ENCODE measurements around the gene RPS6KA6. TPM values are rescaled to one million over a fixed set of nuclear protein-coding genes. Genes with fewer than 3 reads are reported as not detected.

RPS6KA6 gene
- total RNA-seq, 2 donors from 2014 or later: 0.05 to 0.30 TPM

- H3K9me3 ChIP-seq (ENCODE audit: control insufficient read depth, low read length, poor library complexity, severe bottlenecking): no peaks in the 10 kb centered on the region
- H3K4me3 Mint-ChIP-seq: peak overlapping the region; percentile 28
- no peak overlapping the region for H3K27ac Mint-ChIP-seq
- H3K4me1 Mint-ChIP-seq: no peaks in the 10 kb centered on the region
- no peak for ATAC-seq
- H3K27me3 Mint-ChIP-seq: peaks cover 4% of the 10 kb centered on the region
- DNase-seq: no peak
- no peaks in the 10 kb centered on the region for H3K36me3 Mint-ChIP-seq (ENCODE audit: low read depth)
Measured at GRCh38 chrX:84186603-84187532, 1.1 kb downstream of the RPS6KA6 start.

DNA sequence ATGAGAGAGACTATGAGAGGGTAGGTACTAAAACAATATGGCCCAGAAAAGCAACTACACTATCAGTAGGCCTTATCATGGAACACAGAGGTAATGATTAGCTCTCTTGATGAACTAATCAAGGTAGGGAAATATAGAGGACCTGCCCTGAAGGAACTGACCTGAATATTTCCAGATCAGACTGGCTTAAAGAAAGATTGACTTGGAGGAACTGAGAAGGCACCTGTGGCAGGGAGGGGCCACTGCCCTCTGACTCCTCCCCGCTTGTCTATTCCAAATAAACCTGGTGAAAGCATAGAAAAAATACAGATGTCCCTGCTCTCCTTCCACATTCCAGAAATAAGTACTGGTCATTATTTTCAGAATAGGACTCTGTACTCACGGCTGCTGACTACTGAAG, 5.5 kb downstream of the RPS6KA6 start:
- ATAC-seq: no peak
- no peak overlapping the region for H3K27ac Mint-ChIP-seq
- H3K9me3 ChIP-seq (ENCODE audit: control insufficient read depth, low read length, poor library complexity, severe bottlenecking): no peaks in the 10 kb centered on the region
- no peak for DNase-seq
- no peaks in the 10 kb centered on the region for H3K36me3 Mint-ChIP-seq (ENCODE audit: low read depth)
- H3K4me3 Mint-ChIP-seq: no peak overlapping the region
- H3K27me3 Mint-ChIP-seq: peaks cover 4% of the 10 kb centered on the region
- no peaks in the 10 kb centered on the region for H3K4me1 Mint-ChIP-seq

GRCh38 chrX:84175958-84176357, 12.0 kb downstream of the RPS6KA6 start:
- no peaks in the 10 kb centered on the region for H3K27me3 Mint-ChIP-seq
- no peaks in the 10 kb centered on the region for H3K36me3 Mint-ChIP-seq (ENCODE audit: low read depth)
- DNase-seq (no peak), ATAC-seq (no peak)
- H3K4me1 Mint-ChIP-seq: no peaks in the 10 kb centered on the region
- H3K27ac Mint-ChIP-seq: no peak overlapping the region
- no peaks in the 10 kb centered on the region for H3K9me3 ChIP-seq (ENCODE audit: control insufficient read depth, low read length, poor library complexity, severe bottlenecking)
- no peak overlapping the region for H3K4me3 Mint-ChIP-seq

DNA sequence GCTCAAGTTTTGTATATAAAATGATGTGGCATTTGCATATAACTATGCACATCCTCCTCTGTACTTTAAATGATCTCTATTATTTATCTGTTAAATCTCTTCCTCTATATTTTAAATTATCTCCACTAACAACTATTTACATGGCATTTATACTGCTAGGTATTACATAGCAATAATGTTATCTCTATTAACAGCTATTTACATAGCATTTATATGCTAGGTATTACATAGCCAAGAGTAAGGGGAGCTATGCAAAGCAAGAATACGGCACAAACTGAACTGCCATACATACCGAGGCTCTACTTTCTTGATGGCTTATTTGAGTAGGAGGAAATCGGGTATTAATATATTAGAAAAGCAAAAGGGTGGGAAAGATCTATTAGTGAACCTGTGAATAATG, 12.7 kb downstream of the RPS6KA6 start:
- DNase-seq (no peak), ATAC-seq (no peak)
- H3K4me1 Mint-ChIP-seq: no peaks in the 10 kb centered on the region
- no peak overlapping the region for H3K4me3 Mint-ChIP-seq
- H3K27ac Mint-ChIP-seq: no peak overlapping the region
- H3K27me3 Mint-ChIP-seq: no peaks in the 10 kb centered on the region
- H3K36me3 Mint-ChIP-seq (ENCODE audit: low read depth): no peaks in the 10 kb centered on the region
- H3K9me3 ChIP-seq (ENCODE audit: control insufficient read depth, low read length, poor library complexity, severe bottlenecking): no peaks in the 10 kb centered on the region

- no peak for DNase-seq
- Mint-ChIP-seq H3K27me3 (no peaks in the 10 kb centered on the region), H3K27ac (no peak overlapping the region), H3K4me3 (no peak overlapping the region), H3K4me1 (no peaks in the 10 kb centered on the region), H3K36me3 (ENCODE audit: low read depth) (no peaks in the 10 kb centered on the region)
- no peaks in the 10 kb centered on the region for H3K9me3 ChIP-seq (ENCODE audit: control insufficient read depth, low read length, poor library complexity, severe bottlenecking)
- ATAC-seq: no peak
Measured at GRCh38 chrX:84174348-84174747, 13.7 kb downstream of the RPS6KA6 start.

- no peaks in the 10 kb centered on the region for H3K9me3 ChIP-seq (ENCODE audit: control insufficient read depth, low read length, poor library complexity, severe bottlenecking)
Measured at GRCh38 chrX:84170931-84171330, 17.1 kb downstream of the RPS6KA6 start.

DNA sequence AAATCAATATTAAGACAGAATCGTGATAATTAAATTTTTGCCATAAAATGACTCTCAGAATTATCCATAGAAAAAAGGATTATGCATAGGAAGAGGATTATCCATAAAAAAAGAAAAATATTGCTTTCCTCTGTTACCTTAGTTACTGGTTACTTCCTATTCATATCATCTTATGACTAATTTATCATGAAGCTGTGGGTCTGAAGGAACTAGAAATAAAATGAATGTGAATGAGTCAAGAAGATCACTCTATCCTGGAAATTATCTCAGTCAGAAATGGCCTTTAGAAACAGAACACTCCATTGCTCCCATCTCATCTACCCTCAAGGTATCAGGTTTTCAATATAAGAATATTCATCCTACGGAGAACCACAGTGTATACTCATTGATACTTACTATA, 19.4 kb downstream of the RPS6KA6 start:
- Mint-ChIP-seq H3K27me3 (no peaks in the 10 kb centered on the region), H3K4me1 (no peaks in the 10 kb centered on the region), H3K36me3 (ENCODE audit: low read depth) (no peaks in the 10 kb centered on the region), H3K27ac (peak overlapping the region; percentile 16), H3K4me3 (no peak overlapping the region)
- H3K9me3 ChIP-seq (ENCODE audit: control insufficient read depth, low read length, poor library complexity, severe bottlenecking): no peaks in the 10 kb centered on the region
- DNase-seq: no peak
- no peak for ATAC-seq

More at GRCh38 chrX:84170931-84171330, 17.1 kb downstream of the RPS6KA6 start:
- no peak overlapping the region for H3K27ac Mint-ChIP-seq
- no peak overlapping the region for H3K4me3 Mint-ChIP-seq
- no peaks in the 10 kb centered on the region for H3K27me3 Mint-ChIP-seq
- ATAC-seq (no peak), DNase-seq (no peak)
- no peaks in the 10 kb centered on the region for H3K4me1 Mint-ChIP-seq
- no peaks in the 10 kb centered on the region for H3K36me3 Mint-ChIP-seq (ENCODE audit: low read depth)

DNA sequence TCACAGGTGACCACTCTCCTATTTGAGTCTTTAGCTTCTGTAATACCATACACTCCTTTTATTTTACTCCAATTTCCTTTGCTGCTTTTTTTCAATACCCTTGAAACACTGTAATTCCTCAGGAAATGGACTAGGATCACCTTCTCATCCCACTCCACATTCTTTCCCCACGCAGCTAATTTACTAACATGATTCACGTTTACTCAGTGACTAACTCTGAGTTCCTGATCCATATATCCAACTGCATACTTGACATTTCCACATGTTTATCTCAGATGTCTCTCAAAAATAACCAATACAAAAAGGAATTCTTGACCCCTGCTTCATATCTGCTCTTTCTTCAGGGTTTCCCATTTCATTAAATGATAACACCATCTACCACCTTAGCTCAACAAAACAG, 19.9 kb downstream of the RPS6KA6 start:
- Mint-ChIP-seq H3K27me3 (no peaks in the 10 kb centered on the region), H3K36me3 (ENCODE audit: low read depth) (no peaks in the 10 kb centered on the region), H3K27ac (peak overlapping the region; percentile 16), H3K4me1 (no peaks in the 10 kb centered on the region), H3K4me3 (no peak overlapping the region)
- no peak for DNase-seq
- H3K9me3 ChIP-seq (ENCODE audit: control insufficient read depth, low read length, poor library complexity, severe bottlenecking): no peaks in the 10 kb centered on the region
- ATAC-seq: no peak

DNA sequence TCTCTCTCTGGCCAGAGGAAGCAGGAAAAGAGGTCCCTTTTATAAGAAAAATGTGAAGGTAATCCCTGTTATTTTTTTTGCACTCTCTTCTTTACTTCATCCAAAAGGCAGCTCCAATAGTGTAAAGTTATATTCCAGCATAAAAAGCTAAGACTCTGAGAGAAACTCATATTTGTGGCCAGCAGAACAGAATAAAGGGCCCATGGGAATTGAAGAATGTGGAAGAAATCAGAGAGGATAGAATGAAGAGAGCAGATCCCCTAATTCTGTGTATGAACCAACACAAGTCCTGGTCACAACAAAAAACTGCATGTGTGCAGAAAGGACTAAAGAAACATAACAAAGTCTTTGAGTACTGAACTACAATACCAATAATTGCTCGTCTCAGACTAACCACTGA, 22.3 kb downstream of the RPS6KA6 start:
- Mint-ChIP-seq H3K27ac (no peak overlapping the region), H3K4me1 (no peaks in the 10 kb centered on the region), H3K27me3 (no peaks in the 10 kb centered on the region), H3K4me3 (no peak overlapping the region), H3K36me3 (ENCODE audit: low read depth) (no peaks in the 10 kb centered on the region)
- DNase-seq (no peak), ATAC-seq (no peak)
- no peaks in the 10 kb centered on the region for H3K9me3 ChIP-seq (ENCODE audit: control insufficient read depth, low read length, poor library complexity, severe bottlenecking)

DNA sequence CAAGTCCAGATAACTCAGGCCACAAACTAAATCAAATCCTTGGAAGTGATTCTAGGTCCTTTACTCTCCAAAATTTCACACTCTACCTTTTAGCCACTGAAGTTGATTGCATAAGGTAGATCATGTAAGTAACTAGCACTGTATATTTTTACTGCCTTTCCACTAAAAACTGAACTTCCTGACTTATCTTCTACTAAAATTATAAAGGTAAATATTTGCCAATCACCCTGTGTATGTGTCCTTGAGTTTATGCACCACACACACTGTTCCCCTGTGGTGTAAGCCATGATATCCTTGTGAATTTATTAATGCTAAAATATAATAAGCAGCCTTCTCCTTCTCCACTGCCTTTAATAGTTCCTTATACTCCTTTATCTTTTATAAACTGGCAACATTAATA, 25.6 kb downstream of the RPS6KA6 start:
- no peaks in the 10 kb centered on the region for H3K4me1 Mint-ChIP-seq
- no peaks in the 10 kb centered on the region for H3K36me3 Mint-ChIP-seq (ENCODE audit: low read depth)
- ATAC-seq: no peak
- no peak for DNase-seq
- H3K27me3 Mint-ChIP-seq: no peaks in the 10 kb centered on the region
- H3K27ac Mint-ChIP-seq: no peak overlapping the region
- no peaks in the 10 kb centered on the region for H3K9me3 ChIP-seq (ENCODE audit: control insufficient read depth, low read length, poor library complexity, severe bottlenecking)
- no peak overlapping the region for H3K4me3 Mint-ChIP-seq

GRCh38 chrX:84161641-84162040, 26.4 kb downstream of the RPS6KA6 start:
- no peak overlapping the region for H3K4me3 Mint-ChIP-seq
- H3K27me3 Mint-ChIP-seq: no peaks in the 10 kb centered on the region
- no peaks in the 10 kb centered on the region for H3K36me3 Mint-ChIP-seq (ENCODE audit: low read depth)
- ATAC-seq: no peak
- no peaks in the 10 kb centered on the region for H3K4me1 Mint-ChIP-seq
- H3K27ac Mint-ChIP-seq: no peak overlapping the region
- H3K9me3 ChIP-seq (ENCODE audit: control insufficient read depth, low read length, poor library complexity, severe bottlenecking): no peaks in the 10 kb centered on the region
- DNase-seq: no peak

DNA sequence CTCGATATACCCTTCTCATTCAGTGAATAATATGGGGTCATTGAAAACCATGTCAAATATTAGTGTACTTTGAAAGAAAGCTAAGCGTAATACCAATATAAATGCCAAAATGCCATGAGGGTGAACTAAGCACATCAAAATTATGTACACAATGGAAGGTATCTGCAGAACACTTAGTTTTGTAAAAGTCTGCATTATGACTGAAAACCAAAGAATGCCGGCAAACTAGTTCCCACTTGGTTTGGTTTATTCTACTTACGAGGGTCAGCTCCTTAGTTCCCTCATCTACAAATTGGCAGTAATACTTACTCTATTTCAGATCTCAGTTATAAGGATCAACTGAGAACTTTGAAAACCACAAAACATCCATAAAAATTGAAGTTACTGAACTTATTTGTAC, 27.3 kb downstream of the RPS6KA6 start:
- no peak for DNase-seq
- H3K9me3 ChIP-seq (ENCODE audit: control insufficient read depth, low read length, poor library complexity, severe bottlenecking): no peaks in the 10 kb centered on the region
- H3K27ac Mint-ChIP-seq: no peak overlapping the region
- no peaks in the 10 kb centered on the region for H3K4me1 Mint-ChIP-seq
- ATAC-seq: no peak
- no peaks in the 10 kb centered on the region for H3K27me3 Mint-ChIP-seq
- H3K36me3 Mint-ChIP-seq (ENCODE audit: low read depth): no peaks in the 10 kb centered on the region
- no peak overlapping the region for H3K4me3 Mint-ChIP-seq

- Mint-ChIP-seq H3K4me3 (no peak overlapping the region), H3K27ac (no peak overlapping the region), H3K36me3 (ENCODE audit: low read depth) (no peaks in the 10 kb centered on the region), H3K27me3 (no peaks in the 10 kb centered on the region), H3K4me1 (no peaks in the 10 kb centered on the region)
- DNase-seq (no peak), ATAC-seq (no peak)
- H3K9me3 ChIP-seq (ENCODE audit: control insufficient read depth, low read length, poor library complexity, severe bottlenecking): no peaks in the 10 kb centered on the region
Measured at GRCh38 chrX:84156821-84157220, 31.2 kb downstream of the RPS6KA6 start.

DNA sequence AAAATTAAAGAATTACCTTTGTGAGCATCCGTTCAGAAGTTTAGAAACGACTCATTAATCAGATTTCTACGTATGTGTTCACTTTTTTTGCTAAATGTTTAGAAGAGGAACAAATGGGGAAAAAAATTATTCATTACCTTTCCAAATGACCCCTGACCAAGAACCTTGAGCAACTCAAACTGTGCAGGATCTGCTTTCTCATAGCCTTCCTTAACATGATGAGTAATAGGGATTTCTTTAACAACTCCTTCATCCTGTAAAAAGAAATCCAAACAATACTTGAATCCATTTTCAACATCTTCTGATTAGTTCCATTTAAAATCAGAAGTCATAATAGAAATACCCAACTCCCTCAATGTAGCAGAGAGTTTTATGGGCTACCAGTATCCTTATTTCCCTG, 32.1 kb downstream of the RPS6KA6 start:
- no peak for ATAC-seq
- H3K9me3 ChIP-seq (ENCODE audit: control insufficient read depth, low read length, poor library complexity, severe bottlenecking): no peaks in the 10 kb centered on the region
- DNase-seq: no peak
- no peak overlapping the region for H3K27ac Mint-ChIP-seq
- H3K4me1 Mint-ChIP-seq: no peaks in the 10 kb centered on the region
- H3K27me3 Mint-ChIP-seq: no peaks in the 10 kb centered on the region
- no peaks in the 10 kb centered on the region for H3K36me3 Mint-ChIP-seq (ENCODE audit: low read depth)
- H3K4me3 Mint-ChIP-seq: no peak overlapping the region
